Calu3 (cell line): Measurements from ENCODE around the gene ZNF594. TPM values are rescaled to one million over a fixed set of nuclear protein-coding genes. Genes with fewer than 3 reads are reported as not detected.

Experiments used
- BruUV-seq: library from RNA; stranded (reverse); fragments of 400-500 nt; replicated peaks from 2 replicates; lab custom pipeline; 2021; lab: Mats Ljungman, UMichigan
- CTCF ChIA-PET: fragments of 300-600 bp; sonication (Branson Sonifier 250); formaldehyde crosslinking; loops from one replicate; lab custom pipeline; 2022; ENCODE audit warnings: antibody characterized with exemption; lab: Charles Lee
- DNase-seq: peaks from one replicate; pipeline ENCODE4 v3.0.0; 2022
- H3K27ac Mint-ChIP-seq: one replicate; pipeline ENCODE4 v1.8.0; 2022; ENCODE audit warnings: mixed read lengths; ENCODE audit not compliant: unreplicated experiment
- H3K27me3 Mint-ChIP-seq: one replicate; pipeline ENCODE4 v1.8.0; 2022; ENCODE audit warnings: mixed read lengths; ENCODE audit not compliant: unreplicated experiment
- H3K36me3 Mint-ChIP-seq: one replicate; pipeline ENCODE4 v1.8.0; 2022; ENCODE audit warnings: mild to moderate bottlenecking, moderate library complexity, mixed read lengths; ENCODE audit not compliant: insufficient read depth, unreplicated experiment
- H3K4me1 Mint-ChIP-seq: one replicate; pipeline ENCODE4 v1.8.0; 2022; ENCODE audit warnings: mild to moderate bottlenecking, low read depth, mixed read lengths; ENCODE audit not compliant: unreplicated experiment
- H3K4me3 Mint-ChIP-seq: one replicate; pipeline ENCODE4 v1.8.0; 2022; ENCODE audit warnings: mild to moderate bottlenecking, low read depth, moderate library complexity, mixed read lengths; ENCODE audit not compliant: unreplicated experiment
- H3K9me3 Mint-ChIP-seq: one replicate; pipeline ENCODE4 v1.8.0; 2022; ENCODE audit warnings: low read depth, mixed read lengths; ENCODE audit not compliant: unreplicated experiment
- CTCF ChIP-seq: fragments of 200-600 bp; IDR thresholded peaks from one replicate; pipeline ENCODE4 v1.8.0; 2022; ENCODE audit warnings: antibody characterized with exemption; ENCODE audit not compliant: unreplicated experiment
- intact Hi-C: fragments of 100-400 bp; cut with micrococcal nuclease; formaldehyde crosslinking; loops from one replicate; pipeline ENCODE4 v1.10.0; 2022; ENCODE audit not compliant: unreplicated experiment
- total RNA-seq: library from RNA; stranded (reverse); gene quantifications from 2 replicates; pipeline ENCODE4 v1.2.3, GENCODE V29; 2022

Gene ZNF594
- total RNA-seq, 1 experiment from 2014 or later: 12.9 TPM

- no peak for TF ChIP-seq CTCF
- Mint-ChIP-seq H3K27me3 (no peaks in the 10 kb centered on the region), H3K9me3 (peaks cover 2% of the 10 kb centered on the region), H3K4me3 (no peak overlapping the region), H3K4me1 (no peaks in the 10 kb centered on the region), H3K36me3 (no peaks in the 10 kb centered on the region), H3K27ac (no peak overlapping the region)
- intact Hi-C loops: no loop called here
- DNase-seq: no peak
- CTCF ChIA-PET: no interaction called here
- no TSS peak for BruUV-seq
Measured at GRCh38 chr17:5198472-5198871, 6.8 kb upstream of the ZNF594 start.

GRCh38 chr17:5194346-5194745 lies 2.7 kb upstream of the ZNF594 start:
- Mint-ChIP-seq H3K9me3 (peaks cover 6% of the 10 kb centered on the region), H3K36me3 (peaks cover 30% of the 10 kb centered on the region), H3K4me1 (no peaks in the 10 kb centered on the region), H3K27me3 (no peaks in the 10 kb centered on the region), H3K27ac (no peak overlapping the region), H3K4me3 (no peak overlapping the region)
- intact Hi-C loops: no loop called here
- CTCF ChIA-PET: interaction anchor here (0.7 kb wide), 1 partner anchor 714 kb away, joined by 4 read pairs; no protein-coding TSS in a partner anchor
- no peak for DNase-seq
- no peak for TF ChIP-seq CTCF
- no TSS peak for BruUV-seq

DNA sequence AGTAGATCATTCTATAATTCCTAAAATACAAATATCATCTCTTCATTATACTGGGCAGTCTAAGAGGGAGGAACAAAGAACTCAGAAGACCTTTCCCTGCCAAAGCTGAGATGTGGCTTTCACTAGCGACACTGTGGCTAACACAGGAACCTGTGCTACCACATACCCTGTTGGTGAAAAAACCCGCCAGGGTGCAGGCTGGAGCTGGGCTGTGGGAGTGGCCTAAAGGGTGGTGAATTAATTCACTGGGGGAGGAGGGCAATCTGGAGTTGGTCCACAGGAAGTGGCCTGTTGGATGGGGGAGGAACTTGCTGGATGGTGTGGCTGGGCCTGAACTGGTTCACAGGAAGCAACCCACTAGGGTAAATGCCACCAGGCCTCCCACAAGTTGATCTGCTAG lies 7.4 kb downstream of the ZNF594 start:
- no peak for DNase-seq
- Mint-ChIP-seq H3K27me3 (no peaks in the 10 kb centered on the region), H3K27ac (no peak overlapping the region), H3K4me1 (no peaks in the 10 kb centered on the region), H3K4me3 (no peak overlapping the region), H3K36me3 (peaks cover 16% of the 10 kb centered on the region), H3K9me3 (peaks cover 9% of the 10 kb centered on the region)
- no TSS peak for BruUV-seq
- no peak for TF ChIP-seq CTCF
- CTCF ChIA-PET: no interaction called here
- intact Hi-C loops: no loop called here

GRCh38 chr17:5183410-5183793 lies 8.3 kb downstream of the ZNF594 start:
- Mint-ChIP-seq H3K36me3 (peaks cover 16% of the 10 kb centered on the region), H3K4me1 (no peaks in the 10 kb centered on the region), H3K4me3 (no peak overlapping the region), H3K27me3 (no peaks in the 10 kb centered on the region), H3K27ac (no peak overlapping the region), H3K9me3 (peaks cover 8% of the 10 kb centered on the region)
- intact Hi-C loops: no loop called here
- TF ChIP-seq CTCF: no peak
- no TSS peak for BruUV-seq
- CTCF ChIA-PET: no interaction called here
- no peak for DNase-seq
